RKO (cell line): ENCODE data around the gene OTUD5.

ENCODE experiments used
- DNase-seq: peaks from one replicate; pipeline ENCODE4 v3.0.0-alpha.2; 2016; ENCODE audit warnings: low spot score

OTUD5 gene

DNA sequence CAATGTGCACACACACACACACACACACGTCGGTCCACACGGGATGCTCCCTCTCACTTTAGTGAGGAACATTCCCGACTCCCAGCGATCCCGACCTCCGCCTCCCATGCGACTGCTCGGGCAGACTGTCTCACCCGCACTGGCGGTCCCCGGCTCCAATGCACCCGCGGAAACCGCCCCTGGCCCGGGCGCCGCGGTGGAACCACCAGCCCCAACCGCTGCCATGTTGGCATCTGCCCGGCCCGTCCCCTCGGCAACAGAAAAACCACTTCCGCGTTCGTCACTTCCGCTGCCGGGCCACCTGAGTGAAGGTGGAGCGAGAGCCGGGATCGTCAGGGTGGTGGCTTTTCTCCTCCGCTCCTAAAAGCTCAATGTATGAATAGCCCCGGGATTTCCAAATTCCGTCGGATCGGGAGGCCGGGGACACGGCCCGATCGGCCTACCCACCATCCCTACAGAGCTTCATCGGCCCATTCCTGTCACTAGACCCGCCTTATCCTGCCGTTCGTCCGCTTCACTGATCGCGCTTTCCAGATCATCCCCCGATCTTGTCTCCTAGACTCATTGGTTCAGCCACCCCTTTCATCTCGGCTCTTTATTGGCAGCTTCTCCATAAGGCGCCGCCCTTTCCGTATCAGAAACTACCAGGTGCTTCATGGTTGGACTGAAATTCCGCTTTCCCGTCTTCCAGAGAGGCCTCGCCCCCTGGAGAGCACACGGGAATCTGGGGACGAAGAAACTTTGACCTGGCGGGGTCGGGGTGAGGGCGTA is 45.8 kb downstream of the OTUD5 start, which contains the start of gene SLC35A2:
Gene SLC35A2 (minus strand): TSS at position 235 of the 771 bp plus-strand sequence. CDS start 10 bp downstream, at position 225.
- peak; percentile 56 for DNase-seq

DNA sequence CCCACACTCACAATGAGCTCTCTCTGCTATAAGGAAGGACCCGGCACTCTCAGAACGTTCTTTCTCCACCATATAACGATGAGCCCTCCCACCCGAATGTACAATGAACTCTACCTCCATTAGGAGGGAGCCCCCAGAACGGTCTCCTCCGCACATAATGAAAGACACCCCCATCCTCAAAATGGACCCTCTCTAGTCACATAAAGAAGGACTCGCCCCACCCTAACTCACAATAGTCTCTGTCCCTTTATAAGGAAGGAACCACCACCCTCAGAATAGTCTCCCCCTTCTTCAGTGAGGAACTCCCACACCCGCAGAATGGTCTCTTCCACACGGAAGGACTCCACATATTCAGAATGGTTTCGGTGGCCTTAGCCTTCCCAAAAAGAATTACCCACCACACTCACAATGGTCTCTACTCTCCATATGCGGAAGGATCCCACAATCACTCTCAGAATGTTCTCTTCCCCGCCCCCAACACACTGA is 46.4 kb downstream of the OTUD5 start:
- no peak for DNase-seq

DNA sequence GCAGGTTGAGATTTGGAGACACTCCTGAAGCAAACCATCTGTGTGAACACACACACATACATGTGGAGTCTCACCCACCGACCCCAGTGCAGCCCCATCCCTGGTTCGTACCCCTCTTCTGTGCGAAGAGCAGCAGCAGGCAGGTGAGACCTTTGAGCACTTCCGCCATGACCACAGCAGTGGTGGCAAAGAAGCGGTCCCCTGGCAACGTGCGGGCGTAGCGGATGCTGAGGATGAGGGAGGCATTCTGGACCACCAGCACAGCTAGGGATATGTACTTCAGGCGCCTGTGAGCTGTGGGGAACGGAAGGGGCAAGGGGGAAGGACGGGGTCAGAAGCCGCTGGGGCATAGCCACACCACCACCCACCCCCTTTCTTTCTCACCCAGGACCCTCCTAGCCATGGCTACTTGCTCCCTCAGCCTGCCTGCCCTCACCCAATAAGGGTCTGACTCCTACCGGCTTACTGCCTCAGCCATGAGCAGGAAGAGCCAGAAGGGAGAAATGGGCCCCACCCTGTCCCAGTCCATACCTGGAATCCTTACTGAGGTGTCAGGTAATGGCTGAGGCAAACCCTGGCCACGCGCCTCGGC is 47.6 kb downstream of the OTUD5 start:
- DNase-seq, result no peak

DNA sequence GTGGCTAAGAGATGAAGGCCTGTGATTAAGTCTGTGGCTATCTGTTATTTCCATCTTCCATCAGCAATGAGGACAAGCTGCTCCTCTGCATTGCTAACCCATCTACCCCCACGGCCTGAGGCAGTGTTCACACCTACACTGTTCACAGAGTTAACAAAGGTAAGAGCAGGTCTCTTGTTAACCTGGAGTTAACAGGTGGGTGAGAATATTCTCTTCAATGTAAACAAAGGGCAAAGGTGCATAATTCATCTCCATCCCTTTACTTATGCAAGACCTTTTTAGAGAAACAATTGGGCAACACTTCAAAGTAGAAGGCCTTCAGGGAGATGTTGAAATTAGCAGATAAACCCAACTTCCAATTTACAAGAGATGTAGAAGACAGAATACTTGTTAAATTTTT is 48.8 kb downstream of the OTUD5 start:
- no peak for DNase-seq

DNA sequence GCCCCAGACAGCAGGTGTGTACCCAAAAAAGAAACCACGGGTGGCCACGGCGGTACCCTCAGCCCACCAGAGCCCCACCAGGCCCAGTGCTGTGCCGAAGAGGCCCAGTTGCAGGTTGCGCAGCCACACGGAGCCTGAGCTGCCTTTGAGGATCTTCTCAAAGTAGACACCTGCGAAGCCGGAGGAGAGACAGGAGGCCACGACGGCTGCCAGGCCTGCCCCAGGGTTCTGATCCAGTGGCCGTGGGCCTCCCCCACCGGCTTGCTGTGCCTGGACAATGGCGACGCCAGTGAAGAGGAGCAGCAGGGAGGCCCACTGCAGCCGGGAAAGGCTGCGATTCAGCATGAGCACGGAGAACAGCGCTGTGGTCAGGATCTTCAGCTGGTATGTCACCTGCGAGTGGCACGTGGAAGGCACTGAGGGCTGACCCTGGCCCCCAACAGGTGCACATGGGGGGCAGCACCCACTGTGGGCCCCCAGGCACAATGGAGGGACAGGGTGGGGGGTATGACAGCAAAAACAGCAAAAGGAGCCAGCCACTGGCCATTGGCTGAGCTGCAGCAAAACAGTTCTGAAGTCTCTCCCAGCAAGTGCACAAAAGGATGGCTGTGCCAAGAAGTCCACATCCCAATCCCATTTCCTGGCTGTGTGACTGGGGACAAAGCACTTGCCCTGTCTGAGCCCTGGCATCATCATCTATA is 52.2 kb downstream of the OTUD5 start:
- no peak for DNase-seq

DNA sequence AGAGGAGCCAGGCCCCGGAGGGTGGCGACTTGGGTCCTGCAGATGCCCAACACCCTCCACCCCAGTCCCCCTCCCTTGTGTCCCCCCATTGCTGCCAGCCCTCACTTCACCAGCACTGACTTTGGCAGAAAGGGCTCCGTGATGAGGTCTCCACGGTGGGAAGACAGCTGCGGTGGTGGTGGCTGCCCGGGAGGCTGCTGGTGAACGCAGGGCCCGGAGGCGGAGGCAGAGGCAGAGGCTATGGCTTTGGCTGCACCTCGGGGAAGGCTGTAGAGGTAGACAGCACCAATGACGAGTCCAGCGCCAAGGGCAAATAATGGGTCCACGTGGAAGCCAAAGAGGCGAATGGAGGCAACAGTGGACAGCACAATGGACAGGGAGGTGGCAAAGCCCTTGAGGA is 52.8 kb downstream of the OTUD5 start:
- no peak for DNase-seq

DNA sequence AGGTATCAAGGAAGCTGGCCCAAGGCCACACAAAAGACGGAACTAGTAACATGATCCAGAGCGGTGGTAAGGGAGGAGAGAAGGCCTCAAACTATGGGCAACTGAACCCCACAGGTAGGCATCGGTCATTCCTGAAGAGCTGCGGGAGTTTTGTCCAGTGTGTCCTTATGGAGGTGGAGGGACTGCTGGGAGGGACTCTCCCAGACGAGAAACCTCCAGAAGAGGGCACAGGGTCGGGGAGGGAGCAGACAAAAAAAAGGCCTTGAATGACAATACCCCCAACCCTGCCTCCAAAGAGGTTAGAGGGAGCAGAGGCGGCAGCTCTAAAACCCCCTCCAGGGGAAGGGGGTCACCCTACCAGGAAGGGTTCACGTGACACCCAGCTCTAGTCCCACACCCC is 53.2 kb downstream of the OTUD5 start:
- DNase-seq, result no peak

DNA sequence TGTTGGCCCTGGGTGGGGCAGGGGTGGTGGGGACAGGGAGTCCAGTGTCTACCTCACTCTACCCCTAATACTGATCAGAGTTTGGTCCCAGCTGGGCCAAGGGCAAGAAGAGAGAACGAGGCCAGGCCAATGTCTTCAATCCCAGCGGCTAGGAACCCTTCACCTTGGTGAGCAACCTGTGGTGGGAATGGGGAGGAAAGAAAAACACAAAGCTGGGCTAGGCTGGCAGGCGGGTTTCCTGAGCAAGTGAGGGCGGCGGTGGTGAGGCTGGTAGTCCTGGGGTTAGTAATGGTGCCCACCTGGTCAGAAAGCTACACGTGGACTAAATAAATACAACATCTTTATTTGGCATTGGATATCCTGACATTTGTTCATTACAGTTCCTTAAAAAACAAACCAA is 54.1 kb downstream of the OTUD5 start:
- DNase-seq, result no peak

DNA sequence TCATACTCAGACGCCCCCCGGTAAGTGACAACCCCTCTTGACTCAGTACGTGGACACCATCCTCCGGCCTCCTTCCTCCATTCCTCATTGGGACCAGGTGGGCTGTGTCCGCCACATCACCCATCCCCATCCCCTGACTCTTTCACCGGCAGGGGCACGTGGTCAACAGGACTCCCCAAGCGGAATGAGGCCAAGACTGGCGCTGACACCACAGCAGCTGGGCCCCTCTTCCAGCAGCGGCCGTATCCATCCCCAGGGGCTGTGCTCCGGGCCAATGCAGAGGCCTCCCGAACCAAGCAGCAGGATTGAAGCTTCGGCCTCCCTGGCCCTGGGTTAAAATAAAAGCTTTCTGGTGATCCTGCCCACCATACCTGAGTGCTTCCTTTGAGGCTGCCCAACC is 54.6 kb downstream of the OTUD5 start:
- no peak for DNase-seq

DNA sequence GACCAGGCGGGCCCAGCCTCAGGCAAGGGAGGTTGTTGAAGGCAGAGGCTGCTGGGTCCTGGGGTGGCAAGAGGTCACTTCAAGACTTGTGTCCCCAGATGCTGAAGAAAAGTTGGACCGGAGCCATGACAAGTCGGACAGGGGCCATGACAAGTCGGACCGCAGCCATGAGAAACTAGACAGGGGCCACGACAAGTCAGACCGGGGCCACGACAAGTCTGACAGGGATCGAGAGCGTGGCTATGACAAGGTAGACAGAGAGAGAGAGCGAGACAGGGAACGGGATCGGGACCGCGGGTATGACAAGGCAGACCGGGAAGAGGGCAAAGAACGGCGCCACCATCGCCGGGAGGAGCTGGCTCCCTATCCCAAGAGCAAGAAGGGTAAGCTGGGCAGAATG is 55.3 kb downstream of the OTUD5 start:
- no peak for DNase-seq

DNA sequence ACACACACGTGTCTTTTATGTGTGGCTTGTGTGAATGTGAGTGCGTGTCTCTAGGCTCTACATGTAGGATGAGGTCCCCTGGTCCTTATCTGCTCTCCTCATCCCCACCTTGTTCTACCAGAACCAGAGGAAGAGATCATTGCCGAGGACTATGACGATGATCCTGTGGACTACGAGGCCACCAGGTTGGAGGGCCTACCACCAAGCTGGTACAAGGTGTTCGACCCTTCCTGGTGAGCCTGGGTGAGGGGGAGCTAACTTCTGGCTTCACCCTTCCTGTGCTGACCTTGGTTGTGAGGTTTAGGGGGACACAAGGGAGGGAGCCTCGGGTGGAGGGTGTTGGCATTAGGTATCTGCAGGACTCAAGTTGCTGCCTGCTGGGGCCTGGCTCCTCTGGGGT is 56.3 kb downstream of the OTUD5 start:
- no peak for DNase-seq

DNA sequence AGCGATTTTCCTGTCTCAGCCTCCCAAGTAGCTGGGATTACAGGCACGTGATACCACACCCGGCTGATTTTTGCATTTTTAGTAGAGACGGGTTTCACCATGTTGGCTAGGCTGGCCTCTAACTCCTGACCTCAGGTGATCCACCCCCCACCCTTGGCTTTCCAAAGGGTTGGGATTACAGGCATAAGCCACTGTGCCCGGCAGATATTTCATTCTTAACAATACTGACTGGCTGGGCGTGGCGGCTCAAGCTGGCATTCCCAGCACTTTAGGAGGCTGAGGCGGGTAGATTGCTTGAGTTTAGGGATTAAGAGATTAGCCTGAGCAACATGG is 58.4 kb downstream of the OTUD5 start:
- no peak for DNase-seq

DNA sequence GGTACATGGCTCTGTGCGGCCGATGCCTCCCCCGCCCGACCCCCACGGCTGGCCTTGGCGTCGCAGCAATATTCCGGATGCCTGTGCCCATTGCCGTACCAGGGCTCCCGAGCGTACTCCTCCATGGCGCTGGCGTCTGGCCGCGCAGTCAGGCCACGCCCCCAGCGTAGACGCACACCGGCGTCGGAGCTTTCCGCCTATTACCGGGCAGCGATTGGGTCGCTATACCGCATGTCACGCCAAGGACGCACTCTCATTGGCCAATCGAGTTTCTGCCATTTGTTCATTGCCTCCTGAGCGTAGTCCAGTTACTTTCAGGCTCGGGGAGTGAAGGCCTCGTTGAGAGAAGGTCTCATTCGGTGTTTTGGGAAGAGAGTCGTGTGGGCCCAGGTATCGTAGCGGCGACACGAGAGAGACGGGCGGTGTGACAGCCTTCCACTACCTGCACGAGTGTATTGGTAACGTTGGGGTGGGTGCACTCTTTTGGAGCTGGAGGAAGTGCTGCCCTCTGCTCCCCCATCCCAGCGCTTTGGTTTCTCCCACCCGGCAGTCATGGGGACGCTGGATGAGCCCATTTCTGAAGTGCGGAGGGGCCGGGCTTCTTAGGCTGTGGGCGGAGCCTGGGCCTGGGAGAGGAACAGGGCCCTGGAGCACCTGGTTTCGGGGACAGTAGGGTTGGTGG is 59.6 kb downstream of the OTUD5 start, which contains the start of the genes PQBP1 and TIMM17B:
Gene PQBP1 (plus strand): TSS at position 306 of the 682 bp plus-strand sequence. CDS start 580 bp downstream, outside the sequence.
Gene TIMM17B (minus strand): TSS at position 144 of the 682 bp plus-strand sequence. CDS start 19 bp downstream, at position 125.
- DNase-seq, result peak; percentile 95

DNA sequence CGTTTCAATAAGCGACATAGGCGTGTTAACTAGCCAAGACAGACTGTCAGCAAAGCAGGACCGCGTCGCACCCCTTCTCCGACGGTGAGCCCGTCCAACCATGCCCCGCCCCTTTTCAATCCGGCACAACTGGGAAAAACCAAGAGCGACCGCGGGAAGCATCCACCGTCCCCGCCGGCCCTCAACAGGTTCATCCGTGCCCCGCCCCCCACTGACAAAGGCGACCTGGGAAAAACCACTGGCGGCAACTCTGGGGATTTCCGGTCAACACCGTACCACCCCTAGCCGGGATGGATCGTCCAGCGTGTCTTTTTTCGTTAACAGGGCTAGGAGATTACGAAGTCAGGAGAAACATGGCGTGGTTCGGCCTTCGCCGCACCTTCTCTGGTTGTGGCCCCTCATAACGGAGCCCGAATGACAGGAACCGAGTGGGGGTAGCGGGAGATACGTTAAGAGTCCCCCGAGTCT is 60.2 kb downstream of the OTUD5 start:
- peak; percentile 84 for DNase-seq

DNA sequence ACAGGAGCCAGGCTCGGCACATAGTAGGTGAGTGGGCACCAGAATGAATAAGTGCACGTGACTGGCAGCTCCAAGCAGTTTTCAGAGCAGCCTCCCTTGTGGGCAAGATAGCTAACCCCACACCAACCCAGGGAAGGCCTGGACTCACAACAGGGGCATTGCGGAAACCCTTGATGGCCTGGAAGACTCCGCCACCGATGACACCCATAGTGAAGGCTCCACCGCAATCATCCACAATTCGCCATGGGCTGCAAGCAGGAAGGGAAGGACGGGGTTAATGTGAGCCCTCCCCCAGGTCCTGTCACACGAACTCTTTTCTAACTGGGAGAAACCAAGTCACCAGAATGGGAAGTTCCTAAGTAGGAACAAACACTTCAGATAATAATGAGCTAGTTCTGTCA is 60.8 kb downstream of the OTUD5 start:
- DNase-seq, result peak; percentile 61

DNA sequence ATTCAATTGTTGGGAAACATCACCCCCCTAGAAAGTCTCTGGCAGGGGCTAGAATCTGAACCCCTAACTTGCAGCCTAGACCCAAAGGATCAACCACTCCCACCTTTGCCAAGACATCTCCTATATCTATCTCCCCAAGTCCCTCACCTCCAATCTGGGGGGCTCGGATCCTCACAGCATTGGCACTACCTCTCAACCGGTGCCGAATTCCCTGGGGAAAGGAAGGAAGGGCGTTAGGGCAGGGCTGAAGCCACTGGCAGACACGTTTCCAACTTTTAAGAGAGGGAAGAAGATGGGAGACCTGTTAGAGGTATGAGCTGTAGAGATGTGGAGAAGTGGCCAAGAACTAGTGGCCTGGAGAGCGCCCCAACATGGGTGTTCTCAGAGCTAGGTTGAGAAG is 62.5 kb downstream of the OTUD5 start:
- no peak for DNase-seq

DNA sequence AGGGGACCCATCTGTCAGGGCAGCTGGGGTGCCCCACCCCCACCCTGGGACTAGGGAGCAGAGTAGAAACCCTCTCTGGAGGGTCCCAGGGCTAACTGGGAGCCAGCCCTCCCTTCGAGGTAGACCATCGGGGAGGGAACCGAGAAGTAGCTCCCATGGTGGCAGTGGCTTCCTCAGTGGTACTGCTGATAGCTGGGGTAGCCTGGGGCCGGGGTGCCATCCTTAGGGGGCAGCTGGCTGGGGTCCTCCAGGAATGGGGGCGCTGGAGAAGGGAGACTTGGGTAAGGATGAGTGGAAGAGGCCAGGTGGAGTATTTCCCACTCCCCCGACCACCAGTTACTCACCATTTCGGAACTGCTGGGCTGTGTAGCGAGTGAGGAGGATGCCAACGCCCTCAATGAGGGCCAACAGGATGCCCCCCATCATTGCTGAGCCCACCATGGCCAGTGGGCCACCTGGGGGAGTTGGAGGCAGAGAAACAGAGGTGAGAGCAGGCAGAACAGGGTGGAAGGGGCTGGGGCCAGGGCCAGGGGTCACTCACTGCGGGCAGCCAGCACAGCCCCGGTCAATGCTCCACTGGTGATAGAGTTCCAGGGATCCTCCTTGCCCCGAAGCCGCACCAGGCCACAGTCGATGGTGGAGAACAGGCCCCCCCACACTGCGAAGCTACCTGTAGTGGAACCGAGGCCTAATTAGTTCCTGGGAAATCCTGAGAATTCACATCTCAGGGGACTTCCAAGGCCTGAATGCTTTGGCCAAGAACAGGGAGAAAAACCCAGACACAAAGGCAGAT is 63.7 kb downstream of the OTUD5 start:
- DNase-seq, result no peak

DNA sequence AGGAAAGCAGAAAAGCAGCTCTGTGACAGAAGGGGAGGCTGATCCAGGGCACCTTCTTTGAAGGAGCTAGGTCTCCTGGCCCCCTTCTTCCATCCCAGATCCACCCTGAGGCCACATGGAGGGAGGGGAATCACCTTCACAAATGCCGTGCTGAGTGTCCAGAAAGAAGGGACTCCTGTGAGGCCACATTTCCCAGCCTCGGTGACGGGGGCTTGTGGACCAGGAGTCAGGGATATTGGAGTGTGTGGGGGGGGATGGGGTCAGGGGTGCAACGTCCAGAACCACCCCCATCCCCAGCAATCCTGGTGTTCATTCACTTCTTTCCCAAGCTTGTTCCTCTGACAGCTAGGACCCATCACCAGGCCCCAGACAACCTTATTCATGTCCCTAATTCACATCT is 64.5 kb downstream of the OTUD5 start:
- no peak for DNase-seq

DNA sequence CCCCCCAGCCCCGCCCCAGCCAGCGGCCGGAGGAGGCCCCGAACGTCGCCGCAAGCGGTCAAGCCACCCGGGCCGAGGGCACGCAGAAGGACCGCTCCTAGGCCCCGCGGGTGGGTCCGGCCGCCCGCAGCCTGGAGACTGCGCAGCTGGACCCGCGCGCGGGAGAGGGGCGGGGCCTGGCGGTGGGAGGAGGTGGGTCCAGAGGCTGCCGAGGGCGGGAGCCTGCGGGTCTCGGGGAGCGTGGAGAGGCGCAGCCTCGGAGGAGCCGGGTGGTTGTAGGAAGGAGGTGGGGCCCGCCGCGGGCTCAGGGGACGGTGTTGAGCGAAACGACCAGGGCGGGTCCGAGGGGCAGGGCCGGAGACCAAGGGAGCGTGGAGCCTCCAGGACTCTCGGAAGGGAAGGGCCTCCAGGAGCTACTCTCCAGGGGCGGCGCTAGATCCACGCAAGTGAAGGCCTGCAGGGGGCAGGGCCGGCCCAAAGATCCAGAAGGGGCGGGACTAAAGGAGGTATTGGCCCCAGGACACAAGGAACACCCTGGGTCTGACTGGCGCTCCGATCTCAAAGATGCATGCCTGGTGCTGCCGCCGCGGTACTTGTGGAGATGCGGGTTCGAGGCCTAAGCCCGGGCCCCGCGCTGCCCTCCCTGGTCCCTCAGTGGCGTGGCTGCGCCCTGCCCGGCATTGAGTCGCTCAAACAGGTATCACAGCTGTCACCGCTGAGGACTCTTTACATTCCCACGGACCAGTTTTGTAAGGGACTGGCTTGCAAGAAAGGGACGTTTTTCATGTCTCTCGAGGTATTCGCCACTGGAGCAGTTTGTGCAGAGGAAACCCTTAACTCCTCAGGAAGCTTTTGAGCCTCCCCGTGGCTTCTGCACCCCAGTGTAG is 65.8 kb downstream of the OTUD5 start:
- peak; percentile 87 for DNase-seq

DNA sequence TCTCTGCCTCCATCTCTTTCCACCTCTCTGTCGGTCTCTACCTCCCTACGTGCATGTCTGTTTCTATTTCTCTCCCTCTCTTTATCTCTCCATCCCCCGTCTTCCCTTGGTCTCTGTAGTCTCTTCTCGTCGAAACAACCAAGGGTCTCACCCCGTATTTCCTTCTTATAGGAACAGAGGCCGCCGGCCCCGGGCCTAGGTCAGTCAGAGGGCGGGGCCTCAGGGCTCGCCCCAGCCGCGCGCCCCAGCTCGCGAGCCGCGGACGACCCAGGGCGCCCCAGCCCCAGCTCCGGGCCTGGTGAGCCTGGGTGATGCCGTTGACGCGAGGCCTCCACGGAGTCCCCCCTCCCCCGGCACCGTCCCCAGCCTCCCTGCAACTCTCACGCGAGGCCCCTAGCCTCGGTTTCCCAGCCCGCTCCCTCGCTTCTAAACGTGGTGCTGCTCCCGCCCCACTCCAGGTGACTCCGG is 66.4 kb downstream of the OTUD5 start:
- DNase-seq, result no peak
